Body of pancreas (tissue), 4 donors: ENCODE results near the gene LTB. TPM values are rescaled to one million over a fixed set of nuclear protein-coding genes. Genes with fewer than 3 reads are reported as not detected.

Experiments
- ATAC-seq: fragments of 150-250 bp; one replicate; pipeline ENCODE4 v1.9.1; 2016
- DNase-seq, 4 donors: peaks; one replicate each; pipeline ENCODE4 v3.0.0-alpha.2; 2019
- H3K27ac ChIP-seq, 4 donors: fragments of 200-600 bp; sonication (generic); 1 replicate in 3 of 4; 2 replicates in 1 of 4; pipeline versions ENCODE4 v1.5.1 to v1.6.1; 2016 to 2019; ENCODE audit warnings: mild to moderate bottlenecking in 1 of 4, mixed read lengths in 1 of 4, moderate library complexity in 1 of 4
- H3K27me3 ChIP-seq, 2 donors: fragments of 200-600 bp; sonication (generic); one replicate each; pipeline ENCODE4 v1.6.0; 2016; ENCODE audit warnings: mild to moderate bottlenecking in 1 of 2
- H3K36me3 ChIP-seq, 2 donors: fragments of 200-600 bp; sonication (generic); replicated peaks in 1 of 2; 2 replicates each; pipeline ENCODE4 v1.5.1; 2016; ENCODE audit warnings: low read depth in 2 of 2; ENCODE audit not compliant: insufficient read depth in 1 of 2
- H3K4me1 ChIP-seq: fragments of 200-600 bp; sonication (generic); one replicate; pipeline ENCODE4 v1.6.0; 2016
- H3K4me3 ChIP-seq, 2 donors: fragments of 200-600 bp; sonication (generic); 1 replicate in 1 of 2; 2 replicates in 1 of 2; pipeline ENCODE4 v1.5.1; 2016 to 2019
- H3K9me3 ChIP-seq, 3 donors: fragments of 200-600 bp; sonication (generic); 1 replicate in 2 of 3; 2 replicates in 1 of 3; pipeline ENCODE4 v1.5.1; 2016
- POLR2A ChIP-seq, 3 donors: fragments of 450-650 bp; IDR thresholded peaks; one replicate each; pipeline ENCODE4 v1.6.1; 2016; ENCODE audit warnings: antibody characterized with exemption in 3 of 3, mild to moderate bottlenecking in 2 of 3
- WGBS, 2 donors: methylation state at CpG; one replicate each; pipeline ENCODE4 v1.1.5; 2017; 5-methylcytosine and 5-hydroxymethylcytosine counted together
- intact Hi-C: fragments of 100-400 bp; cut with DNase I; formaldehyde crosslinking; loops from one replicate; pipeline ENCODE4 v1.15.1; 2023
- total RNA-seq, 2 donors: library from RNA; depleted of rRNA; stranded (reverse); fragments of >200 nt; gene quantifications; one replicate each; pipeline ENCODE4 v1.1.0, GENCODE V29; 2016
- TF ChIP-seq, protein P1 (sequence below), 7 experiments: fragments of 450-650 bp in 4 of 7; fragments of 200-600 bp in 3 of 7; sonication (generic) in 3 of 7; IDR thresholded peaks; one replicate each; pipeline ENCODE4 v1.5.1; 2016 to 2019; ENCODE audit warnings: antibody characterized with exemption in 7 of 7

Gene LTB
- total RNA-seq, 2 donors from 2014 or later = 0.78 TPM; not detected in 1

- peak overlapping the region in 1 of 4 donors; percentile 22 for H3K27ac ChIP-seq
- TF ChIP-seq, protein P1, sequence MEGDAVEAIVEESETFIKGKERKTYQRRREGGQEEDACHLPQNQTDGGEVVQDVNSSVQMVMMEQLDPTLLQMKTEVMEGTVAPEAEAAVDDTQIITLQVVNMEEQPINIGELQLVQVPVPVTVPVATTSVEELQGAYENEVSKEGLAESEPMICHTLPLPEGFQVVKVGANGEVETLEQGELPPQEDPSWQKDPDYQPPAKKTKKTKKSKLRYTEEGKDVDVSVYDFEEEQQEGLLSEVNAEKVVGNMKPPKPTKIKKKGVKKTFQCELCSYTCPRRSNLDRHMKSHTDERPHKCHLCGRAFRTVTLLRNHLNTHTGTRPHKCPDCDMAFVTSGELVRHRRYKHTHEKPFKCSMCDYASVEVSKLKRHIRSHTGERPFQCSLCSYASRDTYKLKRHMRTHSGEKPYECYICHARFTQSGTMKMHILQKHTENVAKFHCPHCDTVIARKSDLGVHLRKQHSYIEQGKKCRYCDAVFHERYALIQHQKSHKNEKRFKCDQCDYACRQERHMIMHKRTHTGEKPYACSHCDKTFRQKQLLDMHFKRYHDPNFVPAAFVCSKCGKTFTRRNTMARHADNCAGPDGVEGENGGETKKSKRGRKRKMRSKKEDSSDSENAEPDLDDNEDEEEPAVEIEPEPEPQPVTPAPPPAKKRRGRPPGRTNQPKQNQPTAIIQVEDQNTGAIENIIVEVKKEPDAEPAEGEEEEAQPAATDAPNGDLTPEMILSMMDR (IDR thresholded peaks at IDR 0.05) = no peak
- no peak for TF ChIP-seq POLR2A (IDR thresholded peaks at IDR 0.05)
- H3K36me3 ChIP-seq = no peaks in the 10 kb centered on the region
- no peaks in the 10 kb centered on the region for H3K27me3 ChIP-seq
- WGBS, 2 donors = 37 to 54% methylated on average over 3 to 9 of the region's 9 CpGs
- H3K4me1 ChIP-seq = peaks cover 8% of the 10 kb centered on the region
- intact Hi-C loops = no loop called here
- no peaks in the 10 kb centered on the region for H3K9me3 ChIP-seq
- DNase-seq = peak in 1 of 4 donors; percentile 32
- ATAC-seq = no peak
- no peak overlapping the region for H3K4me3 ChIP-seq
These were observed 4.5 kb upstream of the LTB start for GRCh38 chr6:31586599-31587281.

DNA sequence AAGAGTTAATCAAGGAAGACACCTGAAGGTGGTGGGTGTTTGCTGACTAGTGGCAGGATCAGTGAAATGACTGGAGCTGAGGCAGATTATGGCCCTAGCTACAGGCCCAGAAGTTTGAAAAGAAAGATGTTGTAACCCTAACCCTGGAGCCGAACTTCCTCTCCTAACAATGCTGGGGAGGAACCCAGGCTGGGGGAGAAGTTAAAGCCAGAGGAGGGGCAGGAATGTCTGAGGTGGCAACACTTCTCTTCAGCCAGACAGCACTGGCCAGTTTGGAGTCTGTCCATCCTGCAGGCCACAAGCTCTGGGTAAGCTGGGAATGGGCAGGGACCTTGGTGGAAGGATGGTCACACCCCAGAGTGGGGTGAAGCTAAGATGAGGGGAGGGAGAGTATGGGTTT lies 3.8 kb upstream of the LTB start, which contains the start of gene LST1:
LST1 (plus strand) TSS at position 270 of the 400 bp plus-strand sequence. CDS start 1,023 bp downstream, outside the sequence.
- intact Hi-C loops = no loop called here
- DNase-seq = peak in 1 of 4 donors; percentile 28
- H3K4me3 ChIP-seq = no peak within 1 kb of the TSS
- no peaks in the 10 kb centered on the region for H3K9me3 ChIP-seq
- ATAC-seq = no peak
- no peaks in the 10 kb centered on the region for H3K27me3 ChIP-seq
- no peaks in the 10 kb centered on the region for H3K36me3 ChIP-seq
- 53 to 56% methylated on average over 1 of the region's 1 CpG for WGBS, 2 donors
- H3K4me1 ChIP-seq = peaks cover 12% of the 10 kb centered on the region
- peak within 1 kb of the TSS in 1 of 4 donors; percentile 22 for H3K27ac ChIP-seq
- TF ChIP-seq, protein P1 (IDR thresholded peaks at IDR 0.05) = no peak
- TF ChIP-seq POLR2A (IDR thresholded peaks at IDR 0.05) = no peak

- no peaks in the 10 kb centered on the region for H3K9me3 ChIP-seq
- no peak overlapping the region for H3K4me3 ChIP-seq
- intact Hi-C loops = no loop called here
- H3K4me1 ChIP-seq = peaks cover 15% of the 10 kb centered on the region
- 48 to 54% methylated on average over 2 of the region's 2 CpGs for WGBS, 2 donors
- no peaks in the 10 kb centered on the region for H3K27me3 ChIP-seq
- TF ChIP-seq, protein P1 (IDR thresholded peaks at IDR 0.05) = peak in 1 of 7 experiments; percentile 19
- no peak for TF ChIP-seq POLR2A (IDR thresholded peaks at IDR 0.05)
- no peaks in the 10 kb centered on the region for H3K36me3 ChIP-seq
- DNase-seq = no peak
- ATAC-seq = no peak
- no peak overlapping the region for H3K27ac ChIP-seq
These were observed 3.3 kb upstream of the LTB start for GRCh38 chr6:31585491-31585890.

DNA sequence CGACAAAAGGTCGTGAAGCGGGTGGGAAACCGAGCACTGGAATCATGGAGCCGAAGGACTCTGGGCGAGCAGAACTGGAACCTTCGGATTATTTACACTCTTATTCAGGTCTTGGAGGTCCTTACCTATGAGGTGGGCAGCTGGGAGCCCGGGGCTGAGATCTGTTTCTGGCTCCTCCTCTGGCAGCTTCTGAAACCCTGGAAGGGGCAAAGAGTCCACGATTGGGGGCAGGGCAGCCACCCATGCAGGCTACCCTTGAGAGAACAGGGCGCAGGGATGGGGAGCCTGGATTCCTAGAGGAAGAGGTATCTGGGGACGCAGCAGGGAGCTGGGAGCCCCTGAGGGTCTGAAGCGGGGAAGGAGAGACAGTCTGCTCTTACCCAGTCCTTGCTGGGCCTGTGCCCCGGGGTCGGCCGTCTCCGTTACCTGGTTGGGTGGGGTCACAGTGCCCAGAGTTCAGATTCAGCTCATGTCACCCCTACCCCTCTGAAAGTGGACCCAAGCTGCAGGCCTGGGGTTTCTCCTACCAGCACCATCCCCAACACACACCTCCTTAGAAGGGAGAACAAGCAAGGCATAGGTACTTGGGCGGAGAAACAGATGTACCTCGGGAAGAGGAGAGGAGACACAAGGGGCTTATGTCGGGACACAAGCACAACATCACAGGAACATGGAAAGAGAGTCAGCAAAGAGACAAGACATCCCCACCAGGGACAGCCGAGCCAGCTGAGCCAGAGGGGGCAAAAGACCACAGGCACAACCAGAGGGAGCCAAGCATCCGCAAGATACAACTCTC lies 592 bp downstream of the LTB start:
- peak overlapping the region; percentile 48 to 57 for H3K4me3 ChIP-seq
- ATAC-seq (peak; percentile 5), DNase-seq (peak in 1 of 4 donors; percentile 25)
- TF ChIP-seq, protein P1 (IDR thresholded peaks at IDR 0.05) = no peak
- no peak for TF ChIP-seq POLR2A (IDR thresholded peaks at IDR 0.05)
- 16 to 25% methylated on average over 13 to 21 of the region's 21 CpGs for WGBS, 2 donors
- no peaks in the 10 kb centered on the region for H3K27me3 ChIP-seq
- H3K36me3 ChIP-seq = no peaks in the 10 kb centered on the region
- no peaks in the 10 kb centered on the region for H3K9me3 ChIP-seq
- peaks cover 40% of the 10 kb centered on the region for H3K4me1 ChIP-seq
- intact Hi-C loops = no loop called here
- peak overlapping the region in 3 of 4 donors; percentile 56 to 73 (median 62) for H3K27ac ChIP-seq
